ENCODE data around the gene C16orf90.
"Not testable (repeated sequence)": the region's sequence is repeated elsewhere in the genome, so short reads cannot be mapped to it uniquely, and the experiment has no call there.

Gene C16orf90

GRCh38 chr16:3482659-3483241 is 12.5 kb downstream of the C16orf90 start:
- no peak for DNase-seq

DNA sequence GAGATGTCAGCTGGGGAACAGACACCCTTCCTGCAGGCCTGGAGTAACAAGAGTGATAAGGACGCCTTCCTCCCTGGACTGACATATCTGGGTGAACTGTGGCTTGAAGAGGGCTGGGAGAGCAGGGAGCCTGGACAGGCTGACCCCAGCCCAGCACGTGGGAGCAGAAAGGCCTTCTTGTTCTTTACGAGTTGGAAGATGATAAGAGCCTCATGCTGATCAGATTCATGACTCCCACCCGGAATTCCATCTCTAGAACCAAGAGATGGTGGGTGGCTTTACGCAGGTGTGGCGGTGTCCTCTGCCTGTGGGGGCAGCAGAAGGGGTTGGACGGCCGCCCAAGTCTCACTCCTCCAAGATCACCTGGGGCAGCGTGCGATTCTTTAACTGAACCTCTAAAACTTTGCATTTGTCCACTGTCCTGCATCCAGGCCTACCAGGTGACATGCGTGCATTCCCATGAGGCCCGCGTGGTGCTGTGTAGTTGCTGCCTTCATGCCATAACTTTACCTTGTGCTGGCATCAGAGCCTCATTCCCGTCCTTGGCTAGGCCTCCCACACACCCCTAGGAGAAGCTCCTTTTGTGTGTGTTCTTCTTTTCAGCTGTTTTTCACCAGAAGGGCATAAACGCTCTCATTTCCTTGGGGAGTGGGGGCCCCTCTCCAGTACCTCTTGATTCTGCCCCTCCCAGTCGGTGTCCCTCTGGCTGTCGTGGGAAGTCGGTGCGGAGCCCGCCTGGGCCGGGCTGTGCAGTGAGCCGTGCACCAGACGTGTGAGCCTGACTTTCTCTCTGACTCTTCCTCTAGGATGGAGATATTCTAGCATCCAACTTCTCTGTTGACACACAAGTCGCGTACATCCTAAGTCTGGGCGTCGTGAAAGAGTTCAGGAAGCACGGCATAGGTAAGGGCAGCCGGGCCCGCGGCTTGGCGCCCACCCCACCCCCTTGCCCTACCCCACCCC is 13.3 kb downstream of the C16orf90 start:
- no peak for DNase-seq

GRCh38 chr16:3480901-3481695 is 14.2 kb downstream of the C16orf90 start:
- no peak for DNase-seq

DNA sequence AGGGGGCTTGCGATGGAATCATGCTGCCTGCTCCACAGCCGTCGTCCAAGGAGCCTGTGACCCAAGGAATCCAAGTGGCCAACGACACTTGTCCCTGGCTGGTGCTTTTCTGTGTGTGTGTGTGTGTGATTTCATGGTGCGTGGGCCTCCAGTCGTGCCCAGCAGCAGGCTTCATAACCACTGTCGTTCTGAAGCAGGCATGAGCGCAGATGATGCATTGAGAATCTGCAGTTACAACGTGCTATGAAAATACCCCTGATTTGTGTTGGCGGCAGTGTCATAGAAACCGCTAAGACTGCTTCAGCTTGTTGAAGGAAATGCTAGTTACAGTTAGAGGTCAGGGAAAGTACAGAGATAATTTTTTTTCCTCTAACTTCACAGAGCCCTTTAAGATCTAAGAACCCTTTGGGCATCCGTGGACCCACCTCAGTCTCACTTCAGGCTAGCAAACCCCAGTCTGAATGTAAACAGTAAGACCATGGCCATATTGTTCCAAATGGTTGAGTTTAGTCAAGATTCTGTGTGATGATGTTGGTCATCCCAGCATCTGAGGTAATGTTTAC is 15.6 kb downstream of the C16orf90 start:
- no peak for DNase-seq

DNA sequence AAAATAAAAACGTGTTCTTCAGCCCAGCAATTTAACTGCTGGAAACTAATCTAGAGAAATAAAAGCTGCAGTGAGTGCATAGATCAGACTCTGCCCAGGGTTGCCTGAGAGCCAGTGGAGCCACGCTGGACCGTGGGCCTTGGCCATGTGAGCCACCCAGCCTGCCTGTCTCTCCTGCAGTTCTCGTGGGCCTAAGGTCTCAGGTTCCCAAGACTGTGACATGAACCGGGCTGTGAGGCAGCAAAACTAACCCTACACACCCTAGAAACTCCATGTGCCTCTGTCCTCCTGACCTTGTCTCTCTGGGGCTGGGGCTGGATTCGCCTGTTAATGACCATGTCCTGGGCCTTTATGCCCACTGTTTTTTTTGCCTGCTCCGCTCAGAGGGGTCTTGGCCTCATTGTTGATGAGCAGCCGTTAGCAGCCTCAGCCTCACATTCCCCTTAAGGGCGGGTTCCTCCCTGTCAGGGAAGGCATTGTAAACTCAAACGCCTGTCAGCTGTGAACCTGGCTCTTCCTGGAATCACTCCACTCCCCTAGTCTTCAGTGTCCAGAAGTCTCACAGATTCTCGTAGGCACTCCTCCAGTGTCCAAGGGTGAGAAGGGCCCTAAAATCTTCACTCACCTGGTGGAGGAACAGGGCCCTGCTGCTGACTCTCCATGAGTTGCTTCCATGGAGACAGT is 16.9 kb downstream of the C16orf90 start:
- DNase-seq = no peak

- no peak for DNase-seq
These were observed 18.9 kb downstream of the C16orf90 start for GRCh38 chr16:3476409-3476808.

GRCh38 chr16:3475604-3476375 is 19.5 kb downstream of the C16orf90 start:
- DNase-seq = no peak

DNA sequence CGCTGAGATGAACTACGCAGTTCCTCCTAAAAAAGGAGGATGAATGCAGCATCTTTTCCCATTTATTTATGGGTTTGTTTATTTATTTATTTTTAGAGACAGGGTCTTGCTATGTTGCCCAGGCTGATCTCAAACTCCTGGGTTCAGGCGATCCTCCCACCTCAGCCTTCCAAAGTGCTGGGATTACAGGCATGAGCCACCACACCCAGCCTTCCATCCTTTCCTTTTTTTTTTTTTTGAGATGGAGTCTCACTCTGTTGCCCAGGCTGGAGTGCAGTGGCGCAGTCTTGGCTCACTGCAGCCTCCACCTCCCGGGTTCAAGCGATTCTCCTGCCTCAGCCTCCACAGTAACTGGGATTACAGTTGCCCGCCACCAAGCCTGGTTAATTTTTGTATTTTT is 20.4 kb downstream of the C16orf90 start:
- not testable (repeated sequence) for DNase-seq

DNA sequence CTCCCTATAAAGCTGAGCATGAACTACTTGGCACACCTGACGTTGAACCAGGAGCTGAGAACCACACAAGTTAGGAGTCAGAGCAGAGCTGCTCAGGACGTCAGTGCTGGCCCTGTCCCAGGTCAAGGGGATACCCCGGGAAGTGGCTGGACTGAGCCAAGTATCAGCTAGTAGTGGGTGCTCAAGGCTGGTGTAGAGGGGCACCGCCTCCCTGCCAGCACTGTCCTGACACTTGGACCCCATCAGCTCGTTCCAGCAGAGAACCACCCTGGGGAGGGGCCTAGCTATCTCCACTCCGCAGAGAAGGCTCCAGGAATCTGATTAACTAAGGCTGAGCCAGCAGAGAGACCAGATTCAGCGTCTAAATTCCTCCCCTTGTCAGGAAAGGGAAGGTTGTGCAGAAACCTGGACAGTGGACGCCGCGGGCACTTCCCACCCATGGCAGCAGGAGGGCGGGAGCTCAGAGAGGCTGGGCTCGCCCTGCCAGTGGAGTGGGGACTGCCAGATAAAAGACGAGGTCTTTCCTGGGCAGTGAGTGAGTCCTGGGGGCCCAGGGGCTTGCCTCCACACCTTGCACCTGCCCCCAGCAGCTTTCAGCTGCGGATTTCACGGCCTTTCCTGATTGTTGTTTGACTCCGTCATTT is 21.0 kb downstream of the C16orf90 start:
- no peak for DNase-seq

DNA sequence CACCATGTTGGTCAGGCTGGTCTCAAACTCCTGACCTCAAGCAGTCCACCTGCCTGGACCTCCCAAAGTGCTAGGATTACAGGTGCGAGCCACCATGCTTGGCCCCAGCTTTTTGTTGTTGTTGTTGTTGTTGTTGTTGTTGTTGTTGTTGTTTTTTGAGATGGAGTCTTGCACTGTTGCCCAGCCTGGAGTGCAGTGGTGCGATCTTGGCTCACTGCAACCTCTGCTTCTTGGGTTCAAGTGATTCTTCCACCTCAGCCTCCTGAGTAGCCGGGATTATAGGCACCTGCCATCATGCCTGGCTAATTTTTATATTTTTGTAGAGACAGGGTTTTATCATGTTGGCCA is 21.7 kb downstream of the C16orf90 start:
- not testable (repeated sequence) for DNase-seq

- DNase-seq = no peak
These were observed 22.3 kb downstream of the C16orf90 start for GRCh38 chr16:3472878-3473595.

DNA sequence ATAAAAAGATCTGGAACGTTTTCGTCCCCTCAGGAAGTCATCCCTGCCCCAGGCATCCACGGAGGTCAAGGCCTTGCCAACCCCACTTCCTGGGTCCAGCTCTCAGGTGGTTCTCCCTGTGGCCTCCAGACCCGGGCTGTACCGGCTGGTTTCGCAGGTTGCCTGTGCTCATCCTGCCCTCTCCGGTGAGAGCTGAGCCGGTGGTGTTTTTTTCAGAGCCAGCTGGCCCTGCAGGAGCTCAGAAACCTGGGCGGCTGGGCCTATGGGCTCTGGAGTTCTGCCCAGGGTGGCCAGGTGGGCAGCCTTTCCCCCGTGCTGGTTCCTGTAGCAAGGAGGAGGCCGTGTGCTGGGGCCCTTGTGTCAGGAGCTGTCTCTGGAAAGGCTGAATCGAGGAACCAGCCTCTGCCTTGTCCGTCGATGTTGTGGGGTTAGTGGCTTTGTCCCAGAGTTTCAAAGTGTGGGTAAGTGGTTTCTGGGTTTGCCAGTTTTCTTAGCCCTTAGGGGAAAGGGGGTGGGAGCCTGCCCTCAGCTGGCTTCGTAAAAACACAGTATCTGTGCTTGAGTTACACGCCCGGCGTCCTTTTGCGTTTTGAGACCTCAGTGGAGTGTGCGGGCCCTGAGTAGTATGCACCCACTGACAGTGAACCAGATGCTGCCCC is 23.6 kb downstream of the C16orf90 start:
- DNase-seq = no peak

GRCh38 chr16:3470723-3471122 is 24.6 kb downstream of the C16orf90 start:
- DNase-seq = no peak

- DNase-seq = no peak
These were observed 25.6 kb downstream of the C16orf90 start for GRCh38 chr16:3469736-3470135.

DNA sequence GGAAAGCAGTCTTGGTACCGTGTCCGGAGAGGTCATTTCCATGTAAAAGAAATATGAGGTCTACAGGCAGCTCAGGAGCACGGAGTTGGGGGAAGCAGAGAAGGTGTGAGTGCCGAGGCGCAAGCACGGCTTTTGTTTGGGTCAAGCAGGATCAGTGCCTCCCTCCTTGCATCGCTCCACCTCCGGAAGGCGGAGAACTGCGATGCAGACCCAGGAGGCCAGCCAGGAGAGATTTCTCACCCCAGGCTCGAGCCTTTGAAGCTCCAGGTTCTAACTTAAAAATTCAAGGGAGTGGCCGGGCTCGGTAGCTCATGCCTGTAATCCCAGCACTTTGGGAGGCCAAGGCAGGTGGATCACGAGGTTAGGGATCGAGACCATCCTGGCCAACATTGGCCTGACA is 26.8 kb downstream of the C16orf90 start:
- DNase-seq = no peak

DNA sequence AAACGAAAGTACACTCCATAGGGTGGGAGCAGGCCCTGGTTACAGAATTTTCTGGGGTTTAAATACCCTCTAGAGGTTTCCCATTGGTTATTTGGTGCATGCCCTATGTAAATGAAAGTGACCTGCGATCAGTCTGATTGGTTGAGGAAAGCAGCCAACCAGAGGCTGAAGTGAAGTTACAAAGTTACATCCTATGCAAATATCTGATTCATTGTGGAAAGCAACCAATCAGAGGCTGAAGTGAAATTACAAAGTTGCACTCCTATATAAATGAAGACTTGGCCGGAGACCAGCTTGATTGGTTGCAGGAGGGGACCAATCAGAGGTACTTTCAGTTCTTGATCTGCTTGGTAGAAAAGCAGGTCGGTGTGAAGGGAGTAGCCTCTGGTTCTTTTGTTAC is 27.4 kb downstream of the C16orf90 start:
- no peak for DNase-seq

DNA sequence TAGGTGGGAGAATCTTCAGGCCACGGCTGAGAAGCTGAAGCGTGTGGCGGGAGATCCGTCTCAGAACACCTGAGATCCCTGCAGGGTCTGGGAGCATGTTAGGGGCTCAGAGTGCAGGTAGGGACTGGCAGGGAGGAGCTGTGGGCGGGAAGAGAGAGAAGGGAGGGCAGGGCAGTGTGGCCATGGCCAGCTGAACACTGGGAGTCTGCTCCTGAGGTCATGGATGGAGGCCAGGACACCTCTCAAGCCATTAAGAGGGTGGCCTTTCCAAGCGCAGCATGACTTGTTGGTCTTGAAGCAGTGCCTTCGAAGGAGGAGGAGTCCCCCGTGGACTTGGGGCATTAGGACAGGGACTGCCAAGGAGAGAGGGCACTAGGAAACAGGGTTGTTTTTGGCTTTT is 28.1 kb downstream of the C16orf90 start:
- no peak for DNase-seq

- DNase-seq = no peak
These were observed 29.2 kb downstream of the C16orf90 start for GRCh38 chr16:3465911-3466584.

DNA sequence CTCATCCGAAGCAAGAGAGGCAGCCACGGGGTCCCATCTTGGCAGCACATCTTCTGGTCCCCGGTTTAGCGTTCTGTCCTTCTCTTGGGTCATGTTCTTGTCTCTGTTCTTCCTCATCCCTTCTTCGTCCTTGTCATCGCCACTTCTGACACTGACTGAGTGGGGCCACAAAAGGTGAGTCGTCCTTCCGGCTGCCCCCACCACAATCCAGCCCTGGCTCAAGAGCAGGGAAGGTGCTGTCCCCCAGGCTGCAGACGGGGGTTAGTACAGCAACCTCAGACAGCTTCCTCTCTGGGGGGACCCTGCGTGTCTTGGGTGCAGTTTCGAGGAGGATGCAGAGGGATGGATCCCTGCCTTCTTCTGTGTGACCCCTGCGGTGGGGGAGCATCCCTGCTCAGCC is 30.0 kb downstream of the C16orf90 start:
- no peak for DNase-seq

DNA sequence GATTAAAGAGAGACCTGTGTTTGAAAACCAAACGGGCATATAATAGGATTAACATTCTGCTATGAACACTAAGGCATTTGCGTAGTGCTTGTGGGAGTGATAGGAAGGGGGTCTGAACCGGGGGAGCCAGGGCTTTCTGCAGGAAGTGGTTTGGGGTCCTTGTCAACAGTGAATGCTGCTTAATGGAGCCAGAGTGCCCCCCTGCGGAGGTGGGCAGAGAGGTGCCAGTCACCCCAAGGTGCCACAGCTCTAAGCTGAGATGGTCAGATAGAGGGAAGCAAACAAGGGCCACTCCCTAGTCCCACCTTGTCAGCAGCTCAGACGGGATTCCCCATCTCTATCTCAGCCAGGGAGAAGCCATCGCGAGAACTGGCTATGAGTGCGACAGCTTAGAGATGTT is 34.1 kb downstream of the C16orf90 start:
- no peak for DNase-seq
